ENCODE measurements around the gene VWA1.
"Not testable (repeated sequence)": the region's sequence is repeated elsewhere in the genome, so short reads cannot be mapped to it uniquely, and the experiment has no call there.

DNA sequence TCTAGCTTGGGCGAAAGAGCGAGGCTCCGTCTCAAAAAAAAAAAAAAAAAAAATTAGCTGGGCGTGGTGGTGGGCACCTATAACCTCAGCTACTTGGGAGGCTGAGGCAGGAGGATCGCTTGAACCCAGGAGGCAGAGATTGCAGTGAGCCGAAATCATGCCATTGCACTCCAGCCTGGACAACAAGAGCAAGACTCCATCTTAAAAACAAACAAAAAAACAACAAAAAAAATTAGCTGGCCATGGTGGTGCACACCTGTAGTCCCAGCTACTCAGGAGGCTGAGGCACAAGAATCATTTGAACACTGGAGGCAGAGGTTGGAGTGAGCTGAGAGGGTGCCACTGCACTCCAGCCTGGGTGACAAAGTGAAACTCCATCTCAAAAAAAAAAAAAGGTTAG, 6.5 kb upstream of the VWA1 start:
- TF ChIP-seq, protein P1, sequence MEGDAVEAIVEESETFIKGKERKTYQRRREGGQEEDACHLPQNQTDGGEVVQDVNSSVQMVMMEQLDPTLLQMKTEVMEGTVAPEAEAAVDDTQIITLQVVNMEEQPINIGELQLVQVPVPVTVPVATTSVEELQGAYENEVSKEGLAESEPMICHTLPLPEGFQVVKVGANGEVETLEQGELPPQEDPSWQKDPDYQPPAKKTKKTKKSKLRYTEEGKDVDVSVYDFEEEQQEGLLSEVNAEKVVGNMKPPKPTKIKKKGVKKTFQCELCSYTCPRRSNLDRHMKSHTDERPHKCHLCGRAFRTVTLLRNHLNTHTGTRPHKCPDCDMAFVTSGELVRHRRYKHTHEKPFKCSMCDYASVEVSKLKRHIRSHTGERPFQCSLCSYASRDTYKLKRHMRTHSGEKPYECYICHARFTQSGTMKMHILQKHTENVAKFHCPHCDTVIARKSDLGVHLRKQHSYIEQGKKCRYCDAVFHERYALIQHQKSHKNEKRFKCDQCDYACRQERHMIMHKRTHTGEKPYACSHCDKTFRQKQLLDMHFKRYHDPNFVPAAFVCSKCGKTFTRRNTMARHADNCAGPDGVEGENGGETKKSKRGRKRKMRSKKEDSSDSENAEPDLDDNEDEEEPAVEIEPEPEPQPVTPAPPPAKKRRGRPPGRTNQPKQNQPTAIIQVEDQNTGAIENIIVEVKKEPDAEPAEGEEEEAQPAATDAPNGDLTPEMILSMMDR (conservative IDR thresholded peaks at IDR 0.05; ENCODE audit: low read depth, low read length) = not testable (repeated sequence)
- not testable (repeated sequence) for TF ChIP-seq USF2 (IDR thresholded peaks at IDR 0.05; ENCODE audit: low read depth, low read length); RAD21 (IDR thresholded peaks at IDR 0.05; ENCODE audit: low read length); POLR2A (IDR thresholded peaks at IDR 0.05; ENCODE audit: low read depth, low read length); NFE2L2 (IDR thresholded peaks at IDR 0.05; ENCODE audit: low read depth, low read length); BHLHE40 (IDR thresholded peaks at IDR 0.05; ENCODE audit: low read depth, low read length); MXI1 (IDR thresholded peaks at IDR 0.05; ENCODE audit: borderline replicate concordance, low read depth, low read length); FOS (IDR thresholded peaks at IDR 0.05; ENCODE audit: low read depth, low read length)

All from IMR-90 (cell line).